Lower leg skin (tissue), 4 donors: ENCODE data around the gene IL1R2. TPM values are rescaled to one million over a fixed set of nuclear protein-coding genes. Genes with fewer than 3 reads are reported as not detected.

Experiments
- DNase-seq, 2 donors: peaks; one replicate each; pipeline ENCODE4 v3.0.0-alpha.2; 2019; ENCODE audit warnings: low spot score in 2 of 2
- H3K4me3 ChIP-seq: fragments of 200-600 bp; sonication (generic); 2 replicates; pipeline ENCODE4 v1.5.1; 2017; ENCODE audit warnings: mild to moderate bottlenecking, low read depth; ENCODE audit not compliant: poor library complexity, severe bottlenecking
- CTCF ChIP-seq, 3 donors: fragments of 450-650 bp; IDR thresholded peaks; one replicate each; pipeline ENCODE4 v1.5.1; 2016; ENCODE audit warnings: antibody characterized with exemption in 3 of 3, mild to moderate bottlenecking in 3 of 3, moderate library complexity in 2 of 3
- POLR2A ChIP-seq, 2 donors: fragments of 450-650 bp; IDR thresholded peaks; one replicate each; pipeline ENCODE4 v1.6.1; 2016 to 2017; ENCODE audit warnings: antibody characterized with exemption in 2 of 2, mild to moderate bottlenecking in 1 of 2, moderate library complexity in 1 of 2
- WGBS, 2 donors: methylation state at CpG; one replicate each; pipeline ENCODE4 v1.1.5; 2018; 5-methylcytosine and 5-hydroxymethylcytosine counted together
- intact Hi-C: fragments of 100-400 bp; cut with DNase I; formaldehyde crosslinking; loops from one replicate; pipeline ENCODE4 v1.15.0; 2023; ENCODE audit warnings: low total_unique reads
- total RNA-seq, 4 donors: library from RNA; depleted of rRNA; stranded (reverse); fragments of >200 nt; gene quantifications; one replicate each; pipeline ENCODE4 v1.1.0, GENCODE V29; 2016

The IL1R2 gene
- total RNA-seq, 4 donors from 2014 or later = 58.4 to 106 (median 68.7) TPM

- TF ChIP-seq POLR2A (IDR thresholded peaks at IDR 0.05) (no peak), CTCF (IDR thresholded peaks at IDR 0.05) (no peak)
- intact Hi-C loops = no loop called here
- 57 to 70% methylated on average over 7 of the region's 7 CpGs for WGBS, 2 donors
- no peak overlapping the region for H3K4me3 ChIP-seq
- no peak for DNase-seq
Observed at GRCh38 chr2:102051692-102052277, 60.0 kb downstream of the IL1R2 start.

- 47 to 52% methylated on average over 4 of the region's 4 CpGs for WGBS, 2 donors
Observed at GRCh38 chr2:102052365-102052764, 60.6 kb downstream of the IL1R2 start.

GRCh38 chr2:102053096-102053495 lies 61.3 kb downstream of the IL1R2 start:
- TF ChIP-seq POLR2A (IDR thresholded peaks at IDR 0.05) = no peak
- TF ChIP-seq CTCF (IDR thresholded peaks at IDR 0.05) = no peak
- peak; percentile 16 to 84 for DNase-seq
- intact Hi-C loops = no loop called here
- H3K4me3 ChIP-seq = no peak overlapping the region
- WGBS, 2 donors = 76 to 77% methylated on average over 8 of the region's 8 CpGs

More at GRCh38 chr2:102052365-102052764, 60.6 kb downstream of the IL1R2 start:
- no peak for DNase-seq
- H3K4me3 ChIP-seq = no peak overlapping the region
- no peak for TF ChIP-seq POLR2A (IDR thresholded peaks at IDR 0.05)
- no peak for TF ChIP-seq CTCF (IDR thresholded peaks at IDR 0.05)
- intact Hi-C loops = no loop called here

- 46 to 52% methylated on average over 5 of the region's 5 CpGs for WGBS, 2 donors
- intact Hi-C loops = no loop called here
Observed at GRCh38 chr2:102055346-102055990, 63.7 kb downstream of the IL1R2 start.

GRCh38 chr2:102056079-102056581 lies 64.4 kb downstream of the IL1R2 start:
- TF ChIP-seq CTCF (IDR thresholded peaks at IDR 0.05) (no peak), POLR2A (IDR thresholded peaks at IDR 0.05) (no peak)
- intact Hi-C loops = no loop called here
- no peak overlapping the region for H3K4me3 ChIP-seq
- 54 to 84% methylated on average over 3 of the region's 3 CpGs for WGBS, 2 donors
- DNase-seq = no peak

More at GRCh38 chr2:102055346-102055990, 63.7 kb downstream of the IL1R2 start:
- TF ChIP-seq CTCF (IDR thresholded peaks at IDR 0.05) (no peak), POLR2A (IDR thresholded peaks at IDR 0.05) (no peak)
- DNase-seq = peak in 1 of 2 donors; percentile 9
- H3K4me3 ChIP-seq = no peak overlapping the region
